ENCODE results near the gene SLIT1.

DNA sequence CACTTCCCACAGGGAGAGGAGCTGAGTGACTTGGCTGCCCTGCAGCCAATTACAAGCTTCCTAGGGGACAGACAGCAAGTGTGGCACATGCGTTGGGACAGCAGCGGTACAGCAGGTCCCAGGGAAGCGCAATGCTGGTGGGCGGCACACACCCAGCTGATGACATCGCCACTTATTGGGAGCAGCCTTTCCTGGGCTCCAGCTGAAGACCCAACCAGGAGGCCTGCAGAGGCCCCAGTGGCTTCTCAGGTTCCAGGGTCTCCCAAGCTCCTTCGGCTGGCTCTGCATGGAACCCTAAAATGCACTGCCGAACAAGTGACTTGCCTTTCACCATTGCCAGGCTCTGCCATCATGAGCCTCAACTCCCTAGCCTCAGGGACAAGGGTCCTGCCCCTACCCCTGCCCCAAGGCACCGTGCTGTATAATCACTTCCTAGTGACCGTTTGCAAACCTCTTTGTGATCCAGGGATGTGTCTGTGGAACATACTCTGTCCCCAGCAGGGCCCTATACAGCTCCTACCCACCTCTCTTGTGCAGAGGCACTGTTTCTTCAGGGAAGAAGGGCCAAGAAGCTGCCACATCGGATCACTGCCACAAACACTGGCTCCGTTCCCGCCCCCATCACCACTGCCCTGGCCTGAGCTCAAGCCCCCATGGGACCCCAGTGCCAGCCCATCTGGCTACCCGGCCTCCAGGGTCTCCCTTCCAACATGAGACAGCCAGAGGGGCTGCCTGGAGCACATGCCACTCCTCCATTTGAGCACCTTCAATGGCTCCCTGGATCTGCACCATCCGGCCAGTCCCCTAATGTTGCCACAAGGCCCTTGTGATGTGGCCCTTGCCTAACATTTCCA lies 19.3 kb upstream of the SLIT1 start:
- no peak for TF ChIP-seq CTCF (conservative IDR thresholded peaks at IDR 0.05; ENCODE audit: low read length)
- TF ChIP-seq EZH2phosphoT487 (IDR thresholded peaks at IDR 0.05; ENCODE audit: borderline replicate concordance, low read depth, low read length), result no peak
